Prostate gland (tissue), 2 donors: ENCODE data around the gene OR4D2. TPM values are rescaled to one million over a fixed set of nuclear protein-coding genes. Genes with fewer than 3 reads are reported as not detected.

ENCODE experiments used
- DNase-seq: peaks from one replicate; pipeline ENCODE4 v3.0.0-alpha.2; 2019; ENCODE audit warnings: low spot score
- H3K27ac ChIP-seq, 2 donors: fragments of 200-600 bp; sonication (generic); 2 replicates each; pipeline ENCODE4 v1.5.1; 2017 to 2019
- H3K27me3 ChIP-seq: fragments of 200-600 bp; sonication (generic); replicated peaks from 2 replicates; pipeline ENCODE4 v1.5.1; 2019; ENCODE audit not compliant: insufficient read depth
- H3K36me3 ChIP-seq, 2 donors: fragments of 200-600 bp; sonication (generic); 1 replicate in 1 of 2; 2 replicates in 1 of 2; pipeline versions ENCODE4 v1.5.1 to v1.8.1; 2017 to 2019
- H3K4me1 ChIP-seq: fragments of 200-600 bp; sonication (generic); replicated peaks from 2 replicates; pipeline ENCODE4 v1.5.1; 2019
- H3K4me3 ChIP-seq, 2 donors: fragments of 200-600 bp; sonication (generic); 2 replicates each; pipeline ENCODE4 v1.5.1; 2017 to 2019
- H3K9me3 ChIP-seq: fragments of 200-600 bp; sonication (generic); 2 replicates; pipeline ENCODE4 v1.5.1; 2017
- POLR2A ChIP-seq: fragments of 450-650 bp; IDR thresholded peaks from one replicate; pipeline ENCODE4 v1.6.1; 2016; ENCODE audit warnings: antibody characterized with exemption, mild to moderate bottlenecking
- POLR2AphosphoS5 ChIP-seq: sonication (generic); formaldehyde crosslinking; IDR thresholded peaks from one replicate; pipeline ENCODE4 v1.6.1; 2017; ENCODE audit warnings: antibody characterized with exemption
- WGBS: methylation state at CpG from one replicate; pipeline ENCODE4 v1.1.5; 2018; 5-methylcytosine and 5-hydroxymethylcytosine counted together
- intact Hi-C: fragments of 100-400 bp; cut with DNase I; formaldehyde crosslinking; loops from one replicate; pipeline ENCODE4 v1.14.2; 2022
- total RNA-seq, 2 donors: library from RNA; depleted of rRNA; stranded (reverse); fragments of >200 nt; gene quantifications; one replicate each; pipeline ENCODE4 v1.1.0, GENCODE V29; 2016
- TF ChIP-seq, protein P1 (sequence below), 4 experiments: fragments of 200-600 bp in 2 of 4; fragments of 450-650 bp in 2 of 4; sonication (generic) in 2 of 4; IDR thresholded peaks; 1 replicate in 3 of 4; 2 replicates in 1 of 4; pipeline ENCODE4 v1.5.1; 2016 to 2019; ENCODE audit warnings: antibody characterized with exemption in 4 of 4, mild to moderate bottlenecking in 2 of 4, moderate library complexity in 2 of 4

The OR4D2 gene
- total RNA-seq, 2 donors from 2014 or later, result not detected

DNA sequence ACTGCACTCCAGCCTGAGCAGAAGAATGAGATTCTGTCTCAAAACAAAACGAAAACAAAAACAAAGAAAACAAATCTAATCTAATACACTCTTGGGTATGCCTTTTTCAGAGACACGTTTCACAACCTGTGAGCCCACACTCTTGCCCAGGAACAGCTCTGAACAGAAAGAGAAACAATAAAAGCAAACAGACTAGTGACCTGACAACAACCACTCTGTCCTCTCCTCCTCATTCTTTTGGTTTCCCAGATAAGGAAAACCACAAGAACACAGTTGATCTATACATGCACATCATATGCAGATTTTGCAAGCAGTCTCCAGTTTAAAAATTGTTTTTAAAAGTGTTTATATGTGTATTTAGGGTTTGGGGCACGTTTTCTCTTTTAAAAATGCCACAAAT, 51.0 kb downstream of the OR4D2 start:
- no peak overlapping the region for H3K27ac ChIP-seq
- H3K9me3 ChIP-seq, result no peaks in the 10 kb centered on the region
- TF ChIP-seq POLR2A, result no peak
- no peak for TF ChIP-seq POLR2AphosphoS5
- TF ChIP-seq, protein P1, sequence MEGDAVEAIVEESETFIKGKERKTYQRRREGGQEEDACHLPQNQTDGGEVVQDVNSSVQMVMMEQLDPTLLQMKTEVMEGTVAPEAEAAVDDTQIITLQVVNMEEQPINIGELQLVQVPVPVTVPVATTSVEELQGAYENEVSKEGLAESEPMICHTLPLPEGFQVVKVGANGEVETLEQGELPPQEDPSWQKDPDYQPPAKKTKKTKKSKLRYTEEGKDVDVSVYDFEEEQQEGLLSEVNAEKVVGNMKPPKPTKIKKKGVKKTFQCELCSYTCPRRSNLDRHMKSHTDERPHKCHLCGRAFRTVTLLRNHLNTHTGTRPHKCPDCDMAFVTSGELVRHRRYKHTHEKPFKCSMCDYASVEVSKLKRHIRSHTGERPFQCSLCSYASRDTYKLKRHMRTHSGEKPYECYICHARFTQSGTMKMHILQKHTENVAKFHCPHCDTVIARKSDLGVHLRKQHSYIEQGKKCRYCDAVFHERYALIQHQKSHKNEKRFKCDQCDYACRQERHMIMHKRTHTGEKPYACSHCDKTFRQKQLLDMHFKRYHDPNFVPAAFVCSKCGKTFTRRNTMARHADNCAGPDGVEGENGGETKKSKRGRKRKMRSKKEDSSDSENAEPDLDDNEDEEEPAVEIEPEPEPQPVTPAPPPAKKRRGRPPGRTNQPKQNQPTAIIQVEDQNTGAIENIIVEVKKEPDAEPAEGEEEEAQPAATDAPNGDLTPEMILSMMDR (IDR thresholded peaks at IDR 0.05), result no peak
- intact Hi-C loops, result no loop called here
- H3K4me1 ChIP-seq, result no peaks in the 10 kb centered on the region
- no peak for DNase-seq
- no peak overlapping the region for H3K4me3 ChIP-seq
- 86% methylated on average over 3 of the region's 3 CpGs for WGBS
- no peaks in the 10 kb centered on the region for H3K27me3 ChIP-seq
- H3K36me3 ChIP-seq, result no peaks in the 10 kb centered on the region

DNA sequence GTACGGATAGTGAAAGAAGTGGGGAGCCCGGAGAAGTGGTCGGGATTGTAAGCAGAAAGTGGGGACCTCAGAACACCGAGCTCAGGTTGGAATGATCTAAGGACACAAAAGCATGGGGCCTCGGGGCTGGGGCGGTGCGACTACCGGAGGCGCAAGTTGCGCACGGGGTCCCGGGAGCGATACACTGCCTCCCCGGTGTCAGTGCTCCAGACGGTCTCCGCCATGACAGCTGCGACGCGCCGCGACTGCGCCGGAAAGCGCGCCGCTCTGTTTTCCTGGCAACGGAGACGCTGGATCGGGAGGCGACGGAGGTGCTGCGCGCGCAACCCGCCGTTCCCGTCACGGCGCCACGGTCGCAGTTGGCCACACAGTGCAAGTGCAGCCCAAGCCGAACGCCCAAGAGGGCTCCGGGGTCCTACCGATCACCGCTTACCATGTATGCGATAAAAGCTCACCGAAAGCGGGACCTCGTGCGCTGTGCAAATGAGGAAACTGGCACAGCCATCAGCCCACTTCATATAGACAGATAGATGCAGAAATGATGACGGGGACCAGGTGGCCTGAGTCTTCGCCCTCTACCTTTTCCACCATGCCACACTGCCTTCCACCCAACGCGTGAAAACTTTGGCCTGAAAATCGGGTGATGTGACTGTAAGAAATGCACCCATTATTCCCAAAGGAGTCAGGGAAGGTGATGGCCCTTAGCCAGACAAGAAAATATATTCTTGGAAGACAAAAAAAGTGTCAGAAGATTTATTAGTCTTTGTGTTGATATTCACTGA, 52.4 kb downstream of the OR4D2 start, which contains the start of gene MKS1:
MKS1 (minus strand) TSS at position 249 of the 782 bp plus-strand sequence; CDS start at position 224, 25 bp downstream.
- intact Hi-C loops, result no loop called here
- DNase-seq, result peak; percentile 92
- peak within 1 kb of the TSS; percentile 48 to 55 for H3K4me3 ChIP-seq
- peak within 1 kb of the TSS; percentile 64 to 72 for H3K27ac ChIP-seq
- WGBS, result 2% methylated on average over 48 of the region's 56 CpGs
- no peaks in the 10 kb centered on the region for H3K36me3 ChIP-seq
- TF ChIP-seq POLR2A (peak; percentile 70), POLR2AphosphoS5 (peak; percentile 94)
- TF ChIP-seq, protein P1 (IDR thresholded peaks at IDR 0.05), result peak; percentile 30 to 82 (median 60)
- no peaks in the 10 kb centered on the region for H3K27me3 ChIP-seq
- H3K4me1 ChIP-seq, result no peaks in the 10 kb centered on the region
- no peaks in the 10 kb centered on the region for H3K9me3 ChIP-seq

- peak overlapping the region; percentile 48 to 55 for H3K4me3 ChIP-seq
- TF ChIP-seq POLR2A (no peak), POLR2AphosphoS5 (peak; percentile 43)
- H3K36me3 ChIP-seq, result no peaks in the 10 kb centered on the region
- no peaks in the 10 kb centered on the region for H3K27me3 ChIP-seq
- H3K27ac ChIP-seq, result peak overlapping the region; percentile 64 to 72
- H3K9me3 ChIP-seq, result no peaks in the 10 kb centered on the region
- H3K4me1 ChIP-seq, result no peaks in the 10 kb centered on the region
- intact Hi-C loops, result no loop called here
- peak; percentile 40 for DNase-seq
- 16% methylated on average over 7 of the region's 7 CpGs for WGBS
Measured at GRCh38 chr17:58219789-58220183, 53.0 kb downstream of the OR4D2 start.

Other genes with a start within 250 kb of the OR4D2 start
- 10 to 100 TPM; 33.0 to 44.9 TPM for gene CUEDC1, start 211.6 kb upstream of the OR4D2 start, total RNA-seq
- gene VEZF1, start 178.7 kb upstream of the OR4D2 start, total RNA-seq, result 10 to 100 TPM; 84.9 to 91.1 TPM
- 100 to 1,000 TPM; 136 to 151 TPM for gene SRSF1, start 159.7 kb upstream of the OR4D2 start, total RNA-seq
- gene DYNLL2, start 83.6 kb upstream of the OR4D2 start, total RNA-seq, result 10 to 100 TPM; 29.9 to 33.0 TPM
- under 1 TPM in 1 of 2 donors, not detected in 1; 0.34 TPM for gene OR4D1, start 18.6 kb upstream of the OR4D2 start, total RNA-seq
- gene EPX, start 25.7 kb downstream of the OR4D2 start, total RNA-seq, result not detected
- 10 to 100 TPM; 14.1 to 28.7 TPM for gene MKS1, start 52.3 kb downstream of the OR4D2 start, total RNA-seq
- gene LPO, start 71.6 kb downstream of the OR4D2 start, total RNA-seq, result not detected
- gene MPO, start 114.0 kb downstream of the OR4D2 start, total RNA-seq, result under 1 TPM in 1 of 2 donors, not detected in 1; 0.57 TPM
- gene TSPOAP1, start 161.8 kb downstream of the OR4D2 start, total RNA-seq, result 10 to 100 TPM; 22.7 to 26.5 TPM
- gene SUPT4H1, start 185.2 kb downstream of the OR4D2 start, total RNA-seq, result 10 to 100 TPM; 44.8 to 70.0 TPM